ENCODE data around the gene FHL2. TPM values are rescaled to one million over a fixed set of nuclear protein-coding genes. Genes with fewer than 3 reads are reported as not detected.

FHL2 gene
- total and polyA plus RNA-seq, 2 of the 13 experiments (the other 11 are each of a cell fraction or from before 2014, with no cell fraction given) = 1.9 to 74.8 TPM

DNA sequence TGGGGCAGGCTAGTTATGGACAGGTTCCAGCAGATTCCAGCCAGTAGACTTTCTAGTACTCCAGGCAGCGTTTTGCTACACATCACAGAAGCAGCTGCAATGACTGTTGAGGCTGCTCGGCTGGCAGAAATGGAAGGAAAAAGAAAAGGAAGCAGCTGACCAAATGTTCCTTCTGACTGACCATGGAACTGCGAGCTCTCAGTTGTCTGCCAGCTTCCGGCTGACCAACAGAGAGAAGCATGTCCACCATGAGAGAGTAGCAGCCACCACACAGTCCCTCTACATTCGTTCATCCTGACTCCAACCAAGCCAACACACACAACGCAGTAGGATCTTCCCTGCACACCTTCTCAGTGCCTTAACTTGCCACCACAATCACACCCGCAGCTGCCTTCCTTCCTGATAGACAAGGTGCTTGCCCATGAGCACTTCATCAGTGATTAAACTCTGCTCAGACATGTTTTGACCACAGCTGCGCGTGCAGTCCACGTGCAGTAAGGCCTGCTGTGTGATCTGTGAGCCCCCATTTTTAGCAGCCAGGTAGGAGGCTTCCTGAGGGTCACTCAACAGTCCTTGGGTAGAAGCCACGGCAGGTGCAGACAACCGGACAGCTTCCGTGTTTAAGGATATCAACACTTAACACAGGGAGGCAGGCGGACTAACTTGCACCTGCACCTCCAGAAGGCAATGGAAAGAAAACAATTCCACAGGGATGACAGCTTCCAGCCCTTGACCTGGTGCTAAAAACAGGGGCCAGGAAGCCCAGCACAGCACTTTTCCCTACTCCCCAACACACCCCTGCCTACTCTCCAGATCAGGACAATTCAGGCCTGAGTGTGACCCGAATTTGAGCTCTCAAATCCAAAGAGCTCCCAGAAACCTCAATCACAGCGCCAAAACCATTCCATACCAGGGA, 70.3 kb downstream of the FHL2 start (continued):
- TF ChIP-seq HOXA9 (CRISPR knock-in tag; IDR thresholded peaks at IDR 0.05; ENCODE audit: borderline replicate concordance) (0 out of 2 replicates have a peak, but pooled peaks have one; percentile 57), CBFB (CRISPR knock-in tag; IDR thresholded peaks at IDR 0.05) (peak; percentile 54; the same call in 1 of the 2 replicates), MTA1 (CRISPR knock-in tag; IDR thresholded peaks at IDR 0.05; ENCODE audit: borderline replicate concordance) (peak; percentile 46; the same call in 1 of the 2 replicates), RNF219 (CRISPR knock-in tag; IDR thresholded peaks at IDR 0.05) (no peak), PRPF4 (IDR thresholded peaks at IDR 0.05; ENCODE audit: low read depth, low read length, poor library complexity, severe bottlenecking) (no peak), PCBP2 (optimal IDR thresholded peaks at IDR 0.05; ENCODE audit: low read depth, low read length, poor library complexity, severe bottlenecking) (no peak), ZNF564 (CRISPR knock-in tag; IDR thresholded peaks at IDR 0.05) (peak; percentile 59; the same call in 1 of the 2 replicates), ZNF563 (CRISPR knock-in tag; IDR thresholded peaks at IDR 0.05) (peak; percentile 53; the same call in 1 of the 2 replicates), GABPA (IDR thresholded peaks at IDR 0.05; ENCODE audit: low read depth, low read length) (no peak), GABPA (CRISPR knock-in tag; IDR thresholded peaks at IDR 0.05; ENCODE audit: low read depth) (peak; percentile 57), SIN3B (IDR thresholded peaks at IDR 0.05; ENCODE audit: low read length) (no peak), ZNF383 (CRISPR knock-in tag; IDR thresholded peaks at IDR 0.05; ENCODE audit: borderline replicate concordance) (no peak), SP1 (IDR thresholded peaks at IDR 0.05) (no peak), SP1 (CRISPR knock-in tag; IDR thresholded peaks at IDR 0.05) (no peak), ZBTB8A (CRISPR knock-in tag; IDR thresholded peaks at IDR 0.05; ENCODE audit: borderline replicate concordance, low read depth) (peak; percentile 90)
- TF ChIP-seq, protein P1, sequence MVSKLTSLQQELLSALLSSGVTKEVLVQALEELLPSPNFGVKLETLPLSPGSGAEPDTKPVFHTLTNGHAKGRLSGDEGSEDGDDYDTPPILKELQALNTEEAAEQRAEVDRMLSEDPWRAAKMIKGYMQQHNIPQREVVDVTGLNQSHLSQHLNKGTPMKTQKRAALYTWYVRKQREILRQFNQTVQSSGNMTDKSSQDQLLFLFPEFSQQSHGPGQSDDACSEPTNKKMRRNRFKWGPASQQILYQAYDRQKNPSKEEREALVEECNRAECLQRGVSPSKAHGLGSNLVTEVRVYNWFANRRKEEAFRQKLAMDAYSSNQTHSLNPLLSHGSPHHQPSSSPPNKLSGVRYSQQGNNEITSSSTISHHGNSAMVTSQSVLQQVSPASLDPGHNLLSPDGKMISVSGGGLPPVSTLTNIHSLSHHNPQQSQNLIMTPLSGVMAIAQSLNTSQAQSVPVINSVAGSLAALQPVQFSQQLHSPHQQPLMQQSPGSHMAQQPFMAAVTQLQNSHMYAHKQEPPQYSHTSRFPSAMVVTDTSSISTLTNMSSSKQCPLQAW (CRISPR knock-in tag; IDR thresholded peaks at IDR 0.05) = no peak
- TF ChIP-seq, protein P2, sequence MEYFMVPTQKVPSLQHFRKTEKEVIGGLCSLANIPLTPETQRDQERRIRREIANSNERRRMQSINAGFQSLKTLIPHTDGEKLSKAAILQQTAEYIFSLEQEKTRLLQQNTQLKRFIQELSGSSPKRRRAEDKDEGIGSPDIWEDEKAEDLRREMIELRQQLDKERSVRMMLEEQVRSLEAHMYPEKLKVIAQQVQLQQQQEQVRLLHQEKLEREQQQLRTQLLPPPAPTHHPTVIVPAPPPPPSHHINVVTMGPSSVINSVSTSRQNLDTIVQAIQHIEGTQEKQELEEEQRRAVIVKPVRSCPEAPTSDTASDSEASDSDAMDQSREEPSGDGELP (IDR thresholded peaks at IDR 0.05; ENCODE audit: borderline replicate concordance, low read depth) = peak; percentile 43; the same call in 1 of the 2 replicates
- TF ChIP-seq, protein P3, sequence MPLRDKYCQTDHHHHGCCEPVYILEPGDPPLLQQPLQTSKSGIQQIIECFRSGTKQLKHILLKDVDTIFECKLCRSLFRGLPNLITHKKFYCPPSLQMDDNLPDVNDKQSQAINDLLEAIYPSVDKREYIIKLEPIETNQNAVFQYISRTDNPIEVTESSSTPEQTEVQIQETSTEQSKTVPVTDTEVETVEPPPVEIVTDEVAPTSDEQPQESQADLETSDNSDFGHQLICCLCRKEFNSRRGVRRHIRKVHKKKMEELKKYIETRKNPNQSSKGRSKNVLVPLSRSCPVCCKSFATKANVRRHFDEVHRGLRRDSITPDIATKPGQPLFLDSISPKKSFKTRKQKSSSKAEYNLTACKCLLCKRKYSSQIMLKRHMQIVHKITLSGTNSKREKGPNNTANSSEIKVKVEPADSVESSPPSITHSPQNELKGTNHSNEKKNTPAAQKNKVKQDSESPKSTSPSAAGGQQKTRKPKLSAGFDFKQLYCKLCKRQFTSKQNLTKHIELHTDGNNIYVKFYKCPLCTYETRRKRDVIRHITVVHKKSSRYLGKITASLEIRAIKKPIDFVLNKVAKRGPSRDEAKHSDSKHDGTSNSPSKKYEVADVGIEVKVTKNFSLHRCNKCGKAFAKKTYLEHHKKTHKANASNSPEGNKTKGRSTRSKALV (CRISPR knock-in tag; IDR thresholded peaks at IDR 0.05) = 0 out of 2 replicates have a peak, but pooled peaks have one; percentile 62

Measured in HepG2 (cell line).